HG02981 (cell line): ENCODE results near the gene TECRL.

Source experiments
- ATAC-seq: cut with Tn5 transposase; IDR thresholded peaks from one replicate; pipeline ENCODE4 v1.9.1; 2021; ENCODE audit warnings: mild to moderate bottlenecking, moderate library complexity; ENCODE audit not compliant: unreplicated experiment

Gene TECRL

DNA sequence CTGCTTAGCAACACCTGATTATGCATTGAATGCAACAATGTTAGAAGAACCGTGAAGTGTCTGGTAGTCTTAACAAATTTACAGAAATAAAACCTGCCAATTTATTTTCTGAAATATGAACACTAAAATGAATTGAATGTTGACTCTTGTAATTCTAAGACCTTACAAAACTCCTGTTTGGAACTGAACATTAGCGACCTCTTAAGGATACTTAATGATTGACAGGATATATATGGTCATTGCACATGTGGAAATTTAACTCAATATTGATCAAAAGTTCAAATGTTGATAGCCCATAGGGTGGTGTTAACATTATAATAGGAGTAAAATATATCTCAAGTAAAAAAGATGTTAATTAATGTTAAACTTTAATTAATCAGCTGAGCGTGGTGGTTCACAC, 79.1 kb downstream of the TECRL start:
- no peak for ATAC-seq

DNA sequence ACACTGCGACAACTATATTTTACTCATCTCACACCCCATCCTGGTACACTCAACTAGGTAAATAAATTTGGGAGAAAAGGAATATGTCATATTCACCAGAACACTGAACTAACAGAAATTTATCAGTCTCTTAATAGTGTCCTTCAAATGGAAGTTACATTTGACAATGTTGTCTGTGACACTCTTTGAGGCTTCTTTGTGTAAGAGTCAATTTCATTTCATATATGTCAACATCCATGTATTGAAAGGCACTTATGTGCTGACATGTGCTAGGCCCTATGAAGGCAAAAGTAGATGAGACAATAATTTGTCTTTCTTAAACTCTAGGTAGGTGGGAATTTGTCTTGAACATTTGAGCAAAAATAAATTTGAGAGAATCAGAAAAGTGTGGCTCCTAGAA, 82.0 kb downstream of the TECRL start:
- ATAC-seq, result no peak

DNA sequence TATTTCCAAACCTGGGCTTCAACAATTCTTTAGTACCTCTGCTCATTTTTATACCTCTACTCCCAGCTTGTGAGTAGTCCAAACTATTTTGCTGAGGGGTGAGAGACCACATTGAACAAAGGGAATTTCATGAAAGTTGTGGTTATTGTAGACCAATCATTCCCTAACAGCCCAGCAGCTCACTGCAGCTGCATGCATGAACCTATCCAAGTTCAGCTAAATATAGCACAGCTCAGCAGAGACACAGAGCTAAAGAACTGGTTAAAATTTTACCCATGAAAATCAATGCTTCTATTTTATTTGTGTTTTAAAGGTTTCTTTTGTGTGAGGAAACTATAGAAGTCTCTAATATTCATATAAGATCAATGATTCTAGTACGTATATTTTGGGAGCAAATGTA, 82.7 kb downstream of the TECRL start:
- ATAC-seq, result no peak

DNA sequence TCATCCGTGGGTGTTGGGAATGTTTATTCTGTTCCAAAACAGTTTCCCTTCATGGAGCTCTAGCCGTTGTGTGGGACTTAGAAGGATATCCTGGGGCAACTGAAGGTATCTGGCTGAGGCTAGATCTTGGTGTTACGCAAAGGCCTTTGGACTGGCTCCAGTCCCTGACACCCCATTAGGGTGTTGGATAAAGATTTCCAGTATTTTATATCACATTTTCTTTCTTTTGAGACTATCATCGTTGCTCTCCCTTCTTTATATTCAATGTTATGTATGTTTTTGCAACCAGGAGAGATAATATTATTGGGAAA, 103.0 kb downstream of the TECRL start:
- no peak for ATAC-seq

DNA sequence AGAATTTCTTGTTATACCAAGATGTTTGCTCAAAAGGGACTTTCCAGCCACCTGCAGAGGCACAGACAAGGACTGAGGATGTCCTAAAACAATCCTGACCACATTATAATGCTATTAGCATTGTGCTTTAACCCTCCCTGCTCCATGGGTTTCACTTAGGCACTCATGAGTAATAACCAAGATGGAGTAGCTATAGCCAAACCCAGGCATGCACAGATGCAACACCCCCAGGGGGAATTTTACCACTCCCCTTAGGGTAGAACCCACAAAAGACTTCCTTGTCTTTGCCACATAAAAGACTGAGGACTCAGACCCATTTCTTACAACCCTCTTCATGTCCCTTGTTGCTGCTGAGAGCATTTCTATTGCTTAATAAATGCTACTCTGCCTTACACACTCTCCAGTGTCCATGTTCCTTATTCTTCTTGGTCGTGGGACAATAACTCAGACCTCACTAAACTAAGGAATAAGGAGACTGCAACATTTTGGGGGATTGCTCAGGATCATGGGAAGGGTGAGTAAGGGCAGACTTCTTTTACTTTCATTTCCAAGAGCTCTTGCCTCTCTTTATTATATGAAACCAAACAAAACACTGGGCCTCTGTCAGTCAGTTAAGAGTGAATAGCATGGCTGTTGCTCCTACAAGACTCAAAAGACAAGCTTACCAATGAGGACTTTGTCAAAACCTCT, 103.5 kb downstream of the TECRL start:
- ATAC-seq, result no peak

DNA sequence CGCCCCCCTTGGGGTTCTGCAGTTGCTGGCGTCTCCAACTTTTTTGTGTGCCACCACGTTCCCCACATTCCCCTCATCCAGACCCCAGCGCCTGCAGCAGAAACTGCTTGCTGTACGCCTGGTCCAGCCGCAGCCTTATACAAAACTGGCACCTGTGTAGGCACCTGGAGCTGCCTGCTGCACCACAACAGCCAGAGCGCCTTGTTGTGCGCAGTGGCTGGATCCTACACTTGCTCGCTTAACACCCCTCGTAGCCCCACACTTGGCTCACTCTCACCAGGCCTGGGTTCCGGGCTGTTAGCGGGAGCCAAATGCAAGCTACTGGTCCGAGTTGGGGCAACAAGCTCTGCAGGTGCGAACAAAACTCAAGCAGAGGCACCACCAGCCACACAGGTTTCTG, 136.8 kb downstream of the TECRL start:
- ATAC-seq, result no peak

DNA sequence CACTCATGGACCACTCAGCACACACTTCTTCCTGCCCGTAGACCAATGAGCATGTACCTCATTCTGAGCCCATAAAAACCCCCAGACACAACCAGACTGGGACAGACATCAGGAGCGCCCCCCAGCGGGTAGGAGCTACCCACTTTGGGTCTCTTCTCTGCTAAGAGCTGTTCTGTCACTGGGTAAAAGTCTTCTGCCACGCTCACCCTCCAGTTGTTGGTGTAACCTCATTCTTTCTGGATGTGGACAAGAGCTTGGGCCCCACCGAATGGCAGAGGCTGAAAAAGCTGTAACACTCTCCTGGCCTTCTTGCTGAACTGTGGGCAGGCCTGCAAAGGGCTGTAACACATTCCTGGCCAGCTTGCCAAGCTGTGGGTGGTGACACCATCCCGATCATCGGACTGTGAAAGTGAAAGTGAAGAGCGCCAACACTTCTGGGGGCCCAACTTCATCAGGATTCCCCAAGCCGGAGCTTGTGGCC, 137.6 kb downstream of the TECRL start:
- no peak for ATAC-seq

DNA sequence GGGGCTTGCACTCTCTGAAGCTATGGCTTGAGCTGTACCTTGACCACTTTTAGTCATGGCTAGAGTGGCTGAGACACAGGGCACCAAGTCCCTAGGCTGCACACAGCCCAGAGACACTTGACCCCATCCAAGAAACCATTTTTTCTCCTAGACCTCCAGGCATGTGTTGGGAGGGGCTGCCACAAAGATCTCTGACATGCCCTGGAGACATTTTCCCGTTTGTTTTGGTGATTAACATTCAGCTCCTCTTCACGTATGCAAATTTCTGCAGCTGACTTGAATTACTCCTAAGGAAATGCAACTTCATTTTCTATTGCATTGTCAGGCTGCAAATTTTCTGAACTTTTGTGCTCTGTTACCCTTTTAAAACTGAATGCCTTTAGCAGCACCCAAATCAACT, 142.6 kb downstream of the TECRL start:
- no peak for ATAC-seq

DNA sequence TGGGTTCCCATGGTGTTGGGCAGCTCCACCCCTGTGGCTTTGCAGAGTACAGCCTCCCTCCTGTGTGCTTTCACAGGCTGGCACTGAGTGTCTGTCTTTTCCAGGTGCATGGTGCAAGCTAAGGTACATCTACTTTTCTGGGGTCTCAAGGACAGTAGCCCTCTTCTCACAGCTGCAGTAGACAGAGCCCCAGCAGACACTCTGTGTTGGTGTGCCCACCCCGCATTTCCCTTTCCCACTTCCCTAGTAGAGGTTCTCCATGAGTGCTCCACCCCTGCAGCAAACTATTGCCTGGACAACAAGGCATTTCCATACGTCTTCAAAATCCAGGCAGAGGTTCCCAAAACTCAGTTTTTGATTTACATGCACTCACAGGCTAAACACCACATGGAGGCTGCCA, 143.0 kb downstream of the TECRL start:
- no peak for ATAC-seq

DNA sequence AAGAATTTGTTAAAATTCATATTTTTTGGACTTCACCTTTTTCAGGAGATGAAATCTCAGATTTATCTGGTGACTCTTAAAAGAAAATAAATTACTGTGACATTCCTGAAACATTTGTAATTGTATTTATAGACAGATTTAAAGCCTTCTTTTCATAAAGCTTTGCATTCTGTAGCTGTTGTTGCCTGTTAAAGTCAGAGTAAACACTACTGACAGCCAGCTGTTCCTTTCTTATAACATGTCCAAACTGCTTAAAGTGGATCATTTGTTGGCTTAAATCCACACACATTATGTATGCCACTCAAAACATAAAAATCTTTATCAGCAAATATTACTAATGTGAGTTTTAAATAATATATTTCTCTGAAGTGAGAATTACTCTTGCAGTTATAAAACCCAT, 157.5 kb downstream of the TECRL start:
- ATAC-seq, result no peak

DNA sequence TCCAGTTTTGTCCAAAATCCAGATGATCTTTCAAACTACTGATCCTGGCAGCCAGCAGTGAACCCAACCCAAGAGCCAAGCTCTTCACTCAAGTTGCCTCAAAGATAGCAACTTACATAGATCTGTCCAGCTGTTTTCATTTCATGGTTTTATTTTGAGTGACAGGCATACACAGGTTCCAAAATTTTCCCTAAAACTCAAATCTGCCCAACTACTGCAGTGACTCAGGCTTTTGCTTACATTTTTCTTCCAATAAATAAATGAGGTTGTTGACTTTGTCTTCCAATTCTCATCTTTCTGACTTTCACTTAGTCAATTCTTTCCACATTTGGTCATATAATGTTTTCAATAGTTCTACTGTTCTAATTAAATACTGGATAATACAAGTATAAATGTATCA, 158.8 kb downstream of the TECRL start:
- no peak for ATAC-seq

DNA sequence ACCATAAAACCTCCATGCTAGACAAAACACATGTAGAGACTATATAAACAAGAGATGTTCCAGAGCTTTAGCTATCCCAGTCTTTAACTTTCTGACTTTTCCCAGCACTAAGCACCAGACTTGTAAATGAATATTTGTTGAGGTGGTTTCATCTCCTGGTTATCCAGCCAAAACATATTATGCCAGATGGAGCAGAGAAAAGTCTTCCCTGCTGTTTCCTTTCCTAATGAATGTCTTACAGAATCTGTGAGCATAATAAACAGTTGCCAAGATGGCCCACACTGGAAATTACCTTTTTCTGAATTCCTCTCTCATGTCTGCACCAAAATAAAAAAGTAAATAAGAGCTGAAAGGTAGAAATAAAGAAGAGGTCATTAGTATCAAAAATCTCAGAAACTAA, 159.2 kb downstream of the TECRL start:
- ATAC-seq, result no peak

DNA sequence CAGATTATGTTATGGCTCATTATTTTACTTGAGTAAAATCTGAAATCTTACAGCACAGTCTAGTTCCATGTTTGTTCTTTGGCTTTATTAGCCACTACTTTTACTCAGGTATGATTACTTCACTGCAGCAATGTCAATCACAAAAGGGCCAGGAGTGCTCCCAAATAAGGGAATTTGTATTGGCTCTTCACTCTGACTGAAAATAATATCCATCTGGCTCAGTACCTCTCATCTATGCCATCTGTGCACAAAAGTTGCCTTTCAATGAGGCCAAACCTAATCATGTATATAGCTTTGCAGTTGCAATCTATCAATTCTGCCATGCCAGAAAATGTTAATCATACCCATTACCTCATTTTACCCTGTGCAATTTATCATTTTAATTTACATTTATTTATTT, 161.1 kb downstream of the TECRL start:
- ATAC-seq, result no peak

DNA sequence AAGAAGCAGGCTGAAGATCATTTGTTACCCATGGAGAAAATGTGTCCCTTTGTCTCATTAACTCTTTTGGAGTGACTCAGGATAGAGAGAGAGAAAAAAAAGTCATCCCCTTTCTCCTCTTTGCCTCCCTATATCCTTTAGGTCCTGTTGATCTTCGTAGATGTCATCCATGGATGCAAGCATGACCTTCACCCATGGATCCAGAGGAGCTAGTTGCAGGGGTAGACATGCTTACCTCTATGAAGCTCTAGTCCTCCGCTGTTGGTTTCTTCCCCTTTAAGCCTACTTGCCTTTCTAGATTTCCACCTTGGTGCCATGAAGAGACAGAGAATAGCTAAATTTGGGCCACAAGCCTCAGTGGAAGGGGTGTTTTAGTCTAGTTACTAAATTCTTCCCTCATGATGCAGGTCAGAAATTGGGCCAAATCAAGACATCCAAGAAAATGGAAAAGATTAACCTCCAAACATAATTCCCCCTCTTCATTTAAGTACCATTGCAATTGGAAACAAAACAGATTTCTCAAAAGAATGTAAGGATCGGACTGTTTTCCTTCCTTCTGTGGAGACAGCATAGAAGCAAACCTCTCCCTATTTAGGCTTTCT, 178.4 kb downstream of the TECRL start:
- no peak for ATAC-seq
